ENCODE results near the gene ITGA4.

ITGA4 gene

GRCh38 chr2:181517685-181518301 lies 60.6 kb downstream of the ITGA4 start:
- no peak for DNase-seq

DNA sequence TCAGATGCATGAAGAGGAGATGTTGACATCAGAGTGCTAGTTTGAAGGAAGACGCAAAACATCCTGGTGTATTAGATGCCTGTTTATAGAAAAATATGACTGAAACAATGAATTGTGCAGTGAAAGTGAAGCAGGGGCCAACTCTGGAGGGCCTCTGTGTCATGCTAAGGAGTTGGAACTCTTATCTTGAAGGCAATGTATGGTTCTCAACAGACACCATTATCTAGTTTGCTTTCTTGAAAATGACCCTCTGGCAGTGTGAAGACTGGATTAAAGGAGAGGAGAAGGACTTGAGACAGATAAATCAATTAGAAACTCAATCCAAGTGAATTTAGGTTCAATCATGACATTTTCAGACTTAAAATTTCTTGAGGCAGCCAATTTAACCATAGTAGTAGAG lies 63.1 kb downstream of the ITGA4 start:
- no peak for DNase-seq

- no peak for DNase-seq
Observed at GRCh38 chr2:181523756-181524155, 66.6 kb downstream of the ITGA4 start.

- DNase-seq, result no peak
Observed at GRCh38 chr2:181526014-181526413, 68.8 kb downstream of the ITGA4 start.

GRCh38 chr2:181527058-181527457 lies 69.9 kb downstream of the ITGA4 start:
- no peak for DNase-seq

- DNase-seq, result no peak
Observed at GRCh38 chr2:181528441-181528840, 71.3 kb downstream of the ITGA4 start.

- DNase-seq, result no peak
Observed at GRCh38 chr2:181536730-181537129, 79.5 kb downstream of the ITGA4 start.

- no peak for DNase-seq
Observed at GRCh38 chr2:181540421-181540820, 83.2 kb downstream of the ITGA4 start.

GRCh38 chr2:181542170-181542569 lies 85.0 kb downstream of the ITGA4 start:
- DNase-seq, result no peak

DNA sequence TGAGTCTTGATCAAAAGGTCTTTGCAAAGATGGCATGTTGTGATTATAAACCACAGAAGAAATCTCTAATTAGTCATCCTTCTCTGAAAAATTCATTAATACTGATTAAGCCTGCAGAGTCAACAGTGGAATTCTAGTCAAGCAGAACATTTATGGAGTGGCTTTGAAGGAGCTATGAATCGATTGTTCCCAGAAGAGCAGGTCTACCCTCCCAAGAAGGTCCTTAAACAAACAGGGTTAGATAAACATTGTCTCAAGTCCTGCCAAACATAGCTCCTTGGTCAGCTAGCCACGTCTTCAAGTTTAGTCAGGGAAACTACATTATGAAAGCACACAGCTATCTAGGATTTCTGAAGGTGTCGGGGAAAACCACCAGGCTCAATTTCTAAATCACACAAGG lies 88.9 kb downstream of the ITGA4 start:
- no peak for DNase-seq

DNA sequence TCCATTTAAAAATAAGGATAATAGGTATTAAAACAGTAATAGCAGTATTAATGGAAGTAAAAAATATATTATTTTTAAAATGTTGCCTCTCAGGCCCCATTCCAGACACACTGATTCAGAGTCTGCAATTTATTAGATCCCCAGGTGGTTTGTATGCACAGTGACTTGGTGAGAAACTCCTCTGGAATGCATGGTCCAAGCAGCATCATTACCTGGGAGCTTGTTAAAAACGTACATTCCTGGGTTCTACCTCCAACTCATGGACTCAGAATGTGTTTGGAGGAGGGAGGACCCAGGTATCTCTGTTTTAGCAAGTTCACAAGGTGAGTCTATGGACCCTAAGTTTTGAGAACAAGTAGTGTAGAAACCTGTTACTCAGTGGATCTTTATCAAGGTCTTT lies 95.6 kb downstream of the ITGA4 start:
- DNase-seq, result no peak

DNA sequence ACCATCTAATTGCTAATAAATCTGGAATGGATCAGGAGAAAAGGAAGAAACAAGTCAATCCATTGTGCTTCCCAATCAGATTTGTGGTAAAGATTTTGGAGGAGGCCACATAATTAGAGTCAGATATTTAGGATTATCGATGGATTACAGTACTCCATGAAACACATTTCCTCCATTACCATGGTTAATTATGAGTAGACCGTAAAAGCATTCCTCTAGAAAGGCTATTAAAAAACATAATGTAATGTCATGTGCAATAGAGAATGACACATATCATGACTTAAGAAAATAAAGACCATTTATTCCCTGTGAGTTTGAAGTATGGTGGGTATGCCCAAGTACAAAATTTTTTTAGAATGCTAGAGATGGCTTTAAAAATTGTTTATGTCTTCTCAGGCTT lies 96.1 kb downstream of the ITGA4 start:
- no peak for DNase-seq

GRCh38 chr2:181554061-181554830 lies 97.1 kb downstream of the ITGA4 start:
- no peak for DNase-seq

DNA sequence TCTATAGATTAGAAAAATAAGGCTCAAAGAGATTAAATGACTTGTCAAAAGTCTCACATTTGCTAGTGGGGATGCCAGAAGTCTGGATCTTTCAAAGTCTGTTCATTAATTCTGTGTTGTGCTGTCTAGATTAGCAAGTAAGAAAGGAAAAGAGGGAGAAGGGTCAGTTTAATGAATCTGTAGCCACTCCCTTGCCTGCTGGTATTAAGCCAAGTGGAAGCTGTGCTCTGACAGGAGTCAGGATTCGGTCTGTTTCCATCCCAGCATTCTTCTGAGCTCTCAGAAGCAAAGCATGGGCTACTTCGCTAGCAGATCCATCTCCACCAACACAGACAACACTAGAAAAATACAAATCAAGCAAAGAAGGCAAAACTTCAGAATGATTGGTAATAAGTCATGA lies 101.2 kb downstream of the ITGA4 start:
- DNase-seq, result no peak

- no peak for DNase-seq
Observed at GRCh38 chr2:181563101-181563692, 106.0 kb downstream of the ITGA4 start.

GRCh38 chr2:181566334-181567032 lies 109.3 kb downstream of the ITGA4 start:
- no peak for DNase-seq

DNA sequence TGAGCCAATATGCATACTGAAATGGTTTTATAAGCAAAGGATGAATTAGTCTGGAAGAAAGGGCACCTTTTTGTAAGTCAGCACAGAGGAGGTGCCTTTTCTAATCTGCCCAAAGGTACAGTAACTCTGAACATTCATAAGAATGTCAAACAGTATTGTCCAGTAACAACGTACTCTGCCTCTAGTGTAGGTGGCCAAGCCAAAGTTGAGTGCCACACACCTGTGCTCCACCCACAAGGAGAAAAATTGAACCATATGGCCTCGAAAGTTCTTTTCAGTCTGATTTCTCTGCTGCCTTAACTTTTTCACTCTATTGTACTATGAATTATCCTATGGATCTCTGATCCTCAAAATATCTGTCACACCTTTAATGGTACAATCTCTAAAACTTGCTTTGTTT lies 112.9 kb downstream of the ITGA4 start:
- DNase-seq, result no peak

GRCh38 chr2:181570833-181571661 lies 113.9 kb downstream of the ITGA4 start:
- DNase-seq, result no peak

GRCh38 chr2:181573140-181573736 lies 116.1 kb downstream of the ITGA4 start:
- DNase-seq, result no peak

DNA sequence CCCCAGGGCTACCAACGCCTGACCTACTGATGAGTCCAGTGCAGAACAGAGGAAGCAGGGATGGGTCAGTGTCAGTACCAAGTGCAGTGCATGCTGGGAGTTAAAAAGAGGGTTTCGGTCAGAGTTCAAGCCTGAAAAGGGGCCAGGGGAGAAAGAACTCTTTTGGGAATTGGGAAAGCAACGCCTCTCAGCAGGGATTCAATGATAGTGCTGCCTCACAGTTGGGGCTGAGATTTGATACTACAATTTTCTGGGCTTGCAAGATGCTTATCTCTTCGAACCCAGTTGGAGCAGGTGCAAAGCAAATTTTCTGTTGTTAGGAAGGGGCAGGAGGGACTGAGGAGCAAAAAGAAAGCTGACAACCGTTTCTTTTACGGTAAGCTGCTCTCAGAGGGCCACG lies 117.1 kb downstream of the ITGA4 start:
- no peak for DNase-seq

GRCh38 chr2:181575024-181575649 lies 118.0 kb downstream of the ITGA4 start:
- no peak for DNase-seq

- no peak for DNase-seq
Observed at GRCh38 chr2:181575650-181576025, 118.5 kb downstream of the ITGA4 start.

All from NCI-H510A (cell line).